Large intestine (tissue), 3 donors: ENCODE data around the gene DOCK8. TPM values are rescaled to one million over a fixed set of nuclear protein-coding genes. Genes with fewer than 3 reads are reported as not detected.

Source experiments
- DNase-seq, 2 donors: peaks; one replicate each; pipeline versions ENCODE4 v3.0.0 to v3.0.0-alpha.2; 2013
- H3K27ac ChIP-seq: one replicate; pipeline ENCODE4 v1.5.1; 2013; ENCODE audit warnings: low read length
- H3K27me3 ChIP-seq: 2 replicates; pipeline ENCODE4 v1.6.1; 2013; ENCODE audit warnings: low read length; ENCODE audit not compliant: control insufficient read depth, insufficient read depth
- H3K36me3 ChIP-seq: 2 replicates; pipeline ENCODE4 v1.6.1; 2013; ENCODE audit warnings: low read length; ENCODE audit not compliant: control insufficient read depth, insufficient read depth
- H3K4me1 ChIP-seq: one replicate; pipeline ENCODE4 v1.6.1; 2013; ENCODE audit warnings: low read length; ENCODE audit not compliant: control insufficient read depth, insufficient read depth
- H3K4me3 ChIP-seq: one replicate; pipeline ENCODE4 v1.5.1; 2013; ENCODE audit warnings: low read length
- H3K9me3 ChIP-seq: one replicate; pipeline ENCODE4 v1.6.1; 2013; ENCODE audit warnings: mild to moderate bottlenecking, low read depth, low read length, moderate library complexity; ENCODE audit not compliant: control insufficient read depth
- WGBS: methylation state at CpG from one replicate; pipeline ENCODE4 v1.1.5; 2013; ENCODE audit warnings: low lambda C conversion rate; ENCODE audit not compliant: insufficient coverage; 5-methylcytosine and 5-hydroxymethylcytosine counted together
- polyA plus RNA-seq: library from polyadenylated mRNA; unstranded; fragments of 120-200 nt; gene quantifications from one replicate; pipeline ENCODE4 v1.2.1, GENCODE V29; 2013

The DOCK8 gene
- polyA plus RNA-seq, 1 donor, result 15.8 TPM

DNA sequence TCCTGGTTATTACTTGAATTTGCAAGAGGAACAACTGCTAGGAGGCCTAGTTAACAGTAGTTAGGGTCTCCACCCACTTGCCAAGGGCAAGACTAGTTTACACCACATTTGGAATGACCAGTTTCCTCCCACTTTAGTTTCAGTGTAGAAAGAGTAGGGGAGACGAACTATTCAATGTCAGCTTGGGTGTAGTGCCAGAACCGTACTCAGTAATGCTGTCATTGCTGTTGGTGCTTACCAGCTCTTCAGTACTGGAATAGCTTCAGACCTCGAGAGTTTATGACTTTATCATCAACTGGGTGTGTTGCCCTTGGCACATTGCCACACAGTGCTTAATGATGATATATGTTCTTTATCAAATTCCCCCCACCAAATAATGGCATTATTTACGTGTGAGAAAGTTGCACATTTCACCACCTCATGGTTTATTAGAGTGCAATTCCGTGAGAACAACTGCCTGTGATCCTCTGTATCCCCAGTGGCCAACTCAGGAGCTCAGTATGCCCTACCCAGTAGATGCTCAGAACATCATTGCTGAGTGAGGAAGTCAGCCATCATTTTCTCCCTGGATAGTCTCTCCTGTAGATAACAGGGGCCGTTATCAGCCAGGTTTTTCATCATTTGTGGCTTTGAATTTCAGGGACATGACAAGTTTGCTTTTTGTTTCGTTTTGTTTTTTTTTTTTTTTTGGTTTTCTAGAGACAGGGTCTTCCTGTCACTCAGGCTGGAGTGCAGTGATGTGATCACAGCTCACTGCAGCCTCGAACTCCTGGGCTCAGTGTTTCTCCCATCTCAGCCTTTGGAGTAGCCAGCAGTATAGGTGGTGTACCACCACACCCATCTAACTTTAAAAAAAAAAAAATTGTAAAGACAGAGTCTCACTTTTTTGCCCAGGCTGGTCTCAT, 67.3 kb downstream of the DOCK8 start:
- 50% methylated on average over 2 of the region's 8 CpGs for WGBS
- H3K4me1 ChIP-seq, result no peaks in the 10 kb centered on the region
- H3K9me3 ChIP-seq, result no peaks in the 10 kb centered on the region
- no peak overlapping the region for H3K27ac ChIP-seq
- no peak overlapping the region for H3K4me3 ChIP-seq
- no peaks in the 10 kb centered on the region for H3K27me3 ChIP-seq
- peak in 1 of 2 donors; percentile 25 for DNase-seq
- no peaks in the 10 kb centered on the region for H3K36me3 ChIP-seq

DNA sequence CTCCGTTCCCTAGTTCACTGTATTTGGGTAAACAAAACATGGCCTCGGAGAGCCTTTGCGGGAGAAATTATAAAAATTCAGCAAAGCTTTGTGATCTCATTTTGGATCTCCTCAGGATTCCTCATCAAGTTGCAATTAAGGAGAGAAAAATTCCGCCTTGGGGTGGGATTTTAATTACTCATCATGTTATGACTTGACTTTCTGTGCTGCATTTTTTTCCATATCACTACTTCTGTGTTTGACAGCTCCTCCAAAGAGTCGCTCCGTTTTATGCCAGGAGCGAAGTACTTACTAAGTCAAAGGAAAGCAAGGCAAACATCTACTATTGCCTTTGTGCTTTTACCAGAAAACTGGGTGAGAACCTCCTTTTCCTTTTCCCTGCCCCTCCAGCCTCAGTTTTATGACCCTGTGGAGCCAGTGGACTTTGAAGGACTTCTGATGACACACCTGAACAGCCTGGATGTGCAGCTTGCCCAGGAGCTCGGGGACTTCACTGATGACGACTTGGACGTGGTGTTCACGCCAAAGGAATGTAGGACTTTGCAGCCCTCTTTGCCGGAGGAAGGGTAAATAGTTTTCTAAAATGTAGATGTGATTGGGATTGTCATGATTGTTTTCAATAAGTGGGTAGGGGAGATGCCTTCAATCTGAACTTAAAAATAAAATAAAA, 71.5 kb downstream of the DOCK8 start:
- H3K4me3 ChIP-seq, result no peak overlapping the region
- DNase-seq, result peak in 1 of 2 donors; percentile 14
- no peaks in the 10 kb centered on the region for H3K36me3 ChIP-seq
- H3K27me3 ChIP-seq, result no peaks in the 10 kb centered on the region
- H3K9me3 ChIP-seq, result no peaks in the 10 kb centered on the region
- no peak overlapping the region for H3K27ac ChIP-seq
- WGBS, result no CpG with 5 or more reads among the region's 12 CpGs
- no peaks in the 10 kb centered on the region for H3K4me1 ChIP-seq

DNA sequence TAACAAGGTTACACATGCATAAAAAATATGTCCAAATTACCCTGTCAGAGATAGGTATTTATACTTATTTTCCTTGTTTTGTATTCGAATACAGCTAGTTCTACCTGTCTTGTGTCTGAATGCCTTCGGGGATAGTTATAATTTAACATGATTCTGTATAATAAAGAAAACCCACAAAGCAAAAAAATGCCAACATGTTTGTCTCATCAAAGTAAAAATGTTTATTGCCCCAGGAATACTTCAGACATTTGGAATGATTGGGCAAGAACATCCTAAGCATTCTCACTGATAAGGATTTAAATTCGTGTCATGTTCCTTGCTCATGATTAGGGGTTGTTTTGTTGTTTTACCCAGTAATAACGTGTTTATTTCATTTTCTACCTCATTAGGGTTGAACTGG, 74.5 kb downstream of the DOCK8 start:
- H3K4me3 ChIP-seq, result no peak overlapping the region
- H3K27ac ChIP-seq, result no peak overlapping the region
- 75% methylated on average over 2 of the region's 4 CpGs for WGBS
- no peaks in the 10 kb centered on the region for H3K9me3 ChIP-seq
- no peaks in the 10 kb centered on the region for H3K27me3 ChIP-seq
- no peak for DNase-seq
- no peaks in the 10 kb centered on the region for H3K36me3 ChIP-seq
- H3K4me1 ChIP-seq, result no peaks in the 10 kb centered on the region

DNA sequence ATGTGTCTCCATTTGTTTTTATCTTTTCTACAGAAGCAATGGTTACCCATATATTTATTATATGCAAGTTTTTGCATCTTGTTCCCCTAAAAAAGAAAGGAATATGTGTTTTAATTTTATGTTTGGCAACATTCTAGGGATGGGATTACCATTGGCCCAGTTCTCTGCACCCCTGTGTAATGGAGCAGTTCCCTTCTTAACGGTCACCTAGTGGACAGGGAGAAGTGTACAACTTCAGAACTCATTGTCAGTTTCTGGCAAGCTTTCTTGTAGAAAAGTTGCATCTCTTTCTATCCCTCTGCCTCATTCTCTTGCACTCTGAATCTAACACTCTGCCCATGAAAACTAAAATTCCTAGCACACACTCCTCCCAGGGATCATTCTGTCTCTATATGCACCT, 78.2 kb downstream of the DOCK8 start:
- no peak overlapping the region for H3K4me3 ChIP-seq
- H3K27me3 ChIP-seq, result no peaks in the 10 kb centered on the region
- no peaks in the 10 kb centered on the region for H3K4me1 ChIP-seq
- no peak overlapping the region for H3K27ac ChIP-seq
- DNase-seq, result no peak
- no peaks in the 10 kb centered on the region for H3K9me3 ChIP-seq
- WGBS, result no CpG with 5 or more reads among the region's 1 CpG
- H3K36me3 ChIP-seq, result no peaks in the 10 kb centered on the region

DNA sequence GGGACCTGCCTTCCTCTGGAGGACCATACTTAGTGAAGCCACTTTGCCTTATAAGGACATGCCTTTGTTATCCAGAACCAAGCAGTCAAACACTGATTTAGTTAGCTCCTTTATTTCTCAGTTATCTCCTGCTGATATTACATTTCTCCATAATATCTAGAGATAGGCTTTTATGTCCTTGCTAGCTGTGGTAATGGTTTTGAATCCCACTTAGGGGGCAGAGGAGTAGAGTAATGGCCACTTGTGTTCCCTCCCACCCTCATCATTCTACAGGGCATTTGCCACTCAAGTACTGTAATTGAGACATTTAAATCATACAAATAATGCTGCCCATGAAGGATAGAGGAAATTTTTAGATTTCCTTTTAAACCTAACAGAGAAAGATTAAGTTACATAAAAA, 80.9 kb downstream of the DOCK8 start:
- H3K27ac ChIP-seq, result no peak overlapping the region
- no peak for DNase-seq
- no peak overlapping the region for H3K4me3 ChIP-seq
- H3K9me3 ChIP-seq, result no peaks in the 10 kb centered on the region
- no peaks in the 10 kb centered on the region for H3K36me3 ChIP-seq
- no peaks in the 10 kb centered on the region for H3K27me3 ChIP-seq
- H3K4me1 ChIP-seq, result no peaks in the 10 kb centered on the region

DNA sequence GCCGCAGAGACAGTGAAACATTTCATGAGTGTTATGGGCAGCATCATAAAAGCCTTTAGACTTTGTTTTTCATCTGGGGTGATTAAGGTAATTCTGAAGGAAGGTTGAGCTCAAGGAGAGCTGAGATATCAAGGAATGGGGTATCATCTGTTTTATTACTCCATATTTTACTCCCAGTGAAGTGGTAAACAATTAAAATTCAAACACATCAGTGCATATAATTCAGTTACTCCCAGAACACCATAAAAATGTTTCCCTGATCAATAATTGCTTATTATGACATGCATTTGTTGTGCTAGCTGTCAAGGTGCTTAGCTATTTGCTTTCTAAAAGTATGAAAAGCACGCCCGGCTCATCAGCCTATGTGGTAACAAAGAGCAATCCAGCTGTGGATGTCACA, 81.7 kb downstream of the DOCK8 start:
- Histone ChIP-seq H3K36me3 (no peaks in the 10 kb centered on the region), H3K4me3 (no peak overlapping the region), H3K4me1 (no peaks in the 10 kb centered on the region), H3K9me3 (no peaks in the 10 kb centered on the region), H3K27ac (no peak overlapping the region), H3K27me3 (no peaks in the 10 kb centered on the region)
- no CpG with 5 or more reads among the region's 3 CpGs for WGBS
- no peak for DNase-seq

DNA sequence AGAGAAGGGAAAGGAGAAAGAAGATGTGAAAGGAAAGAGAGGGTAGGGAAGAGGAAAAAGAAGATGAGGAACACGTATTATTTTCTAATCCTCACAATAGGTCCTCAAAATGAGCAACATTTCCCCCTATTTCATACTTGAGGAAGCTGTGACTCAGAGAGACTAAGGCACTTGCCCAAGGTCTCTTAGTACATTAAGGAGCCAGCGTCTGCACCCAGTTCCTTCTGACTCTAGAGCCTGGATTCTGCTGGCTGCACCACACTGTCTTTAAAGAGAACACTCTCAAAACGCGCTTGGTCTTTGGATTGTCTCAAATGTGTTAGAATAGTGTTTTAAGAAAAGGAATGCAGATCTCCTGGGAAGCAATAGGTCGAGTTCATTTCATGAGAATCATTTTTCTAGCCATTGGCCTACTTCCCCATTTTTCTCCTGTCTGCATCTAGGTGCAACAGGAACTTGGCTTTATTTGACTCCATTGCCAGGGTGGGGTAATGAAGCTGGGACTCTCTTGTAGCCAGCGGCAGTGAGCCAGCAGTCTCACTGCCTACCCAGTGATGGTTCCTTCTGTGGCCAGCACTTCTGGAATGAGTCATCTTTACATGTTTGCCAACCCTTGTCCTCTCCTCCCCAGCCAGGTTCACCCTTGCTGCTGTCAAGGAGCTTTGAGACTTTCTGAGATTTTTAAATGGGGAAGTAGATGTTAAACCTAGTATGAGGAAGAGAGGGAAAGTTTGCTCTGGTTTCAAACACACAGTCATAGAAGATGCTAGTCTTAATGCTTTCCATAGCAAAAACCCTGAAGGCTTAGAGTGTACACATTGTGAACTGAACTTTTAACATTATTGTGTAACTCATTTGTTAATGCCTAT, 82.7 kb downstream of the DOCK8 start:
- no peaks in the 10 kb centered on the region for H3K27me3 ChIP-seq
- H3K36me3 ChIP-seq, result no peaks in the 10 kb centered on the region
- DNase-seq, result peak in 1 of 2 donors; percentile 18
- H3K9me3 ChIP-seq, result no peaks in the 10 kb centered on the region
- WGBS, result 80% methylated on average over 1 of the region's 6 CpGs
- H3K4me1 ChIP-seq, result no peaks in the 10 kb centered on the region
- no peak overlapping the region for H3K4me3 ChIP-seq
- no peak overlapping the region for H3K27ac ChIP-seq

DNA sequence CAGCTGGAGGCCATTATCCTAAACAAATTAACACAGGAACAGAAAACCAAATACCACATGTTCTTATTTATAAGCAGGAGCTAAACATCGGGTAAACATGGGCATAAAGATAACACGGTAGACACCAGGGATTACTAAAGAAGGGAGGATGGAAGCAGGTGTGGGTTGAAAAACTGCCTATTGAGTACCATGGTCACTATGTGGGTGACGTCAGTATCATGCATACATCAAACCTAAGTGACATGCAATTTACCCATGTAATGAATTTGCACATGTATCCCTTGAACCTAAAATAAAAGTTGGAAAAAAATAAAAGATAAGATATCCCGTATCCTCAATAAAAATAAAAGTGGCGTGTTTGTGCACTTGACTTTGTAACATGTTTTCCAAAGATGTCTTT, 88.8 kb downstream of the DOCK8 start:
- H3K27ac ChIP-seq, result no peak overlapping the region
- peaks cover 4% of the 10 kb centered on the region for H3K36me3 ChIP-seq
- no peak overlapping the region for H3K4me3 ChIP-seq
- no peaks in the 10 kb centered on the region for H3K9me3 ChIP-seq
- no peaks in the 10 kb centered on the region for H3K27me3 ChIP-seq
- H3K4me1 ChIP-seq, result no peaks in the 10 kb centered on the region
- WGBS, result 90% methylated on average over 2 of the region's 5 CpGs
- DNase-seq, result no peak

DNA sequence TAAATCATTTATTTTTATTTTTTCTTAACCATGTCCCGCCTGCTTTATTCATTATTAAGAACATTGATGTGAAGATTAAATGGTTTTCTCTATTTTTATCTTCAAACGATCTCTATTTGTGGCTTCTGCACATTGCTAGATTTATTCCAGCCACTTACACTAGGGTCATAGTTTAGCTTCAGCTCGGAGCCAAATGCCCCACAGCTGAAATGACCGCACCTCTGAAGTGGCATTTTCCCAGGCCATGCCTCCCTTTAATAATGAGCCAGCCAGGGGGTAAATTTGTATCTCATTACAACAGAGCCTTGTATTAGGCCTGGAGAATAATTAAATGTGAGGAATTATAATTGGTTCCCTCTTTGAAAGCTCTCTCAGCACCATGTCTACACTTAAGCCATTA, 89.4 kb downstream of the DOCK8 start:
- peaks cover 4% of the 10 kb centered on the region for H3K36me3 ChIP-seq
- no peaks in the 10 kb centered on the region for H3K4me1 ChIP-seq
- H3K27ac ChIP-seq, result no peak overlapping the region
- no peaks in the 10 kb centered on the region for H3K9me3 ChIP-seq
- no peak overlapping the region for H3K4me3 ChIP-seq
- no peak for DNase-seq
- 90% methylated on average over 1 of the region's 4 CpGs for WGBS
- H3K27me3 ChIP-seq, result no peaks in the 10 kb centered on the region

DNA sequence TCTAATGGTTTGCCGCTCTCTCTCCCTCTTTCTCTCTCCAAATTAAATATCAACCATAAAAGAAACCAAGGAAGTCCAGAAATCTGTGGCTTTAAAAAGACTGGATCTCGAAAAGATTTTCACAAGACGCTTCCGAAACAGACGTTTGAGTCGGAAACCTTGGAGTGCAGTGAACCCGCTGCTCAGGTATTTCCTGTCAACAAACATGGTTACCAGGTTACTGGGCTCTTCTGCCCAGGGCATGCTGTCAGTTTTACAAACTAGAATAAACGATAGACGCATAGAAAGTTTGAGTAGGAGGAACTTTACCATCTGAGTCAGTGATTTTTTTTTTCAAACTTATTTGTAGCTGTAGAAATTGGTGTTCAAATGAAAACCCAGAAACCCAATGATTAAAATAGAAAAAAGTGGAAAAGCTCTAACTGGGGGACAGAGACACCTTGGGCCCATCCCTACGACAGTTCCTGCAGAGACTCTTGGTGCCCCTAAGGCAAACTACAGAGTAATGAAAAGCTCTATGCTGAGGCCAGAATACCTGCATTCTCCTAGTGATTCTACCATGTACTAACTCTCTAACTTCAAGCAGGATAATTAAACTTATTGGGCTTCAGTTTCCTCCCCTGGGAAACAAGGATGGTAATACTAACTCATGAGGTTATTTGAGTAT, 90.0 kb downstream of the DOCK8 start:
- Histone ChIP-seq H3K9me3 (no peaks in the 10 kb centered on the region), H3K4me3 (no peak overlapping the region), H3K27ac (no peak overlapping the region), H3K36me3 (peaks cover 4% of the 10 kb centered on the region), H3K4me1 (no peaks in the 10 kb centered on the region), H3K27me3 (no peaks in the 10 kb centered on the region)
- WGBS, result 90% methylated on average over 2 of the region's 10 CpGs
- peak in 1 of 2 donors; percentile 21 for DNase-seq
